ENCODE data around the gene TRAIP.

TRAIP gene

DNA sequence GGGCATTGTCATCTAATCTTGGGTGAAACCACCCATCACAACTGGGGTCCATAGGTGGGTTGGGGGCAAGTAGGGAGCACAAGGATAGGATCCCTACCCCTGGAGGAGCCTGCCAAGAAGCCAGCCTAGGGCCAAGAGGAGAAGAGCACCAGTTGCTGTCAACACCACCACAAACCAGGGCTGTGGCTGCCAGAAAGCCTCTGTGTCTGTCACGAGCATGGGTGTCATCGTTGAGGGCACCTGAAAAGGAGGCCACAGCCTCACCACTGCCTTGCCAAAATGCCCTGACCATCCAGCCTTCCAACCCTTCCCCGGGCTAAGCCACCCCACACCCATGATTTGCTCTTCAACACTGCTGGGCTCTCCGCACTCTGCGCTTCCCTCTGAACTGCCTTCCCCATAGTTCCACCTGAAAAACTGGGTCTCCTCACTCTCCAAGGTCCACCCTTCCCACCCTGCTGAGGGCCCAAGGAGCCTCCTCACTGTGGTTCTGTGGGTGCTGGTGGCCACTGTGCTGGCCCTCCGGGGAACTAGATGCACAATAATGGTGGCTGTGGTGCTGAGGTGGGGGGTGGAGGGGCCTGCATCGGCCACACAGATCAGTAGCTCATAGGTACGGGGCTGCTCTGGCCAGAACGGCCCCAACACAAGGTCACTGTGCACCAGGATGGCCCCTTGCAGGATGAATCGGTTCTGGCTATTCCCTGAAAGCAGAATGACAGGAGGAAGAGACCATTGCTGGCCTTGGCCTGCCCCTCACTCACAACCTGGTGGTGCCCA is 63.8 kb downstream of the TRAIP start:
- no peak for DNase-seq (ENCODE audit: extremely low read depth, insufficient read length)
- Histone ChIP-seq H3K27me3 (replicated peaks; ENCODE audit: control insufficient read depth, insufficient read depth, low read length) (no peaks in the 10 kb centered on the region), H3K4me3 (replicated peaks; ENCODE audit: low read depth, low read length) (no peak overlapping the region), H3K36me3 (ENCODE audit: control insufficient read depth, insufficient read depth, low read length) (no peaks in the 10 kb centered on the region)
- TF ChIP-seq CTCF (IDR thresholded peaks at IDR 0.05; ENCODE audit: insufficient read depth, low read length, poor library complexity, severe bottlenecking): no peak

- no peaks in the 10 kb centered on the region for H3K36me3 ChIP-seq (ENCODE audit: control insufficient read depth, insufficient read depth, low read length)
- TF ChIP-seq CTCF (IDR thresholded peaks at IDR 0.05; ENCODE audit: insufficient read depth, low read length, poor library complexity, severe bottlenecking): no peak
- no peaks in the 10 kb centered on the region for H3K27me3 ChIP-seq (replicated peaks; ENCODE audit: control insufficient read depth, insufficient read depth, low read length)
- no peak for DNase-seq (ENCODE audit: extremely low read depth, insufficient read length)
- no peak overlapping the region for H3K4me3 ChIP-seq (replicated peaks; ENCODE audit: low read depth, low read length)
These were observed 64.8 kb downstream of the TRAIP start for GRCh38 chr3:49791571-49791970.

- TF ChIP-seq CTCF (IDR thresholded peaks at IDR 0.05; ENCODE audit: insufficient read depth, low read length, poor library complexity, severe bottlenecking): no peak
- H3K4me3 ChIP-seq (replicated peaks; ENCODE audit: low read depth, low read length): no peak overlapping the region
- DNase-seq (ENCODE audit: extremely low read depth, insufficient read length): no peak
- H3K27me3 ChIP-seq (replicated peaks; ENCODE audit: control insufficient read depth, insufficient read depth, low read length): no peaks in the 10 kb centered on the region
- H3K36me3 ChIP-seq (ENCODE audit: control insufficient read depth, insufficient read depth, low read length): no peaks in the 10 kb centered on the region
These were observed 65.5 kb downstream of the TRAIP start for GRCh38 chr3:49790626-49791411.

GRCh38 chr3:49788056-49788455 is 68.3 kb downstream of the TRAIP start:
- DNase-seq (ENCODE audit: extremely low read depth, insufficient read length): no peak
- Histone ChIP-seq H3K36me3 (ENCODE audit: control insufficient read depth, insufficient read depth, low read length) (no peaks in the 10 kb centered on the region), H3K27me3 (replicated peaks; ENCODE audit: control insufficient read depth, insufficient read depth, low read length) (no peaks in the 10 kb centered on the region), H3K4me3 (replicated peaks; ENCODE audit: low read depth, low read length) (no peak overlapping the region)
- no peak for TF ChIP-seq CTCF (IDR thresholded peaks at IDR 0.05; ENCODE audit: insufficient read depth, low read length, poor library complexity, severe bottlenecking)

DNA sequence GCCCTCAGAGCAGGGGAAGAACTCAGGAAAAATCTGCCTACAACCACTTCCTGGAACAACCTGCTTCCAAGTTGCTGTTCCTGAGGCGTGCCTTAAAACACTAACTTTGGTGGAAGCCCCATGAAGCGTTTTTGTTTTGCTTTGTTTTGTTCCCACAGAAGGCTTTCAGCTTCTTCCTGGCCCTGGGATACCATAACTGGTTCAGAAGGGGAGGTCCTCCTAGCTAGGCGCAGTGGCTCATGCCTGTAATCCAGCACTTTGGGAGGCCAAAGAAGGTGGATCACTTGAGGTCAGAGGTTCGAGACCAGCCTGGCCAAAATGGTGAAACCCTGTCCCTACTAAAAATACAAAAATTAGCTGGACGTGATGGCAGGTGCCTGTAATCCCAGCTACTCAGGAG is 68.8 kb downstream of the TRAIP start:
- no peak overlapping the region for H3K4me3 ChIP-seq (replicated peaks; ENCODE audit: low read depth, low read length)

More for the DNA sequence above, 68.8 kb downstream of the TRAIP start:
- Histone ChIP-seq H3K27me3 (replicated peaks; ENCODE audit: control insufficient read depth, insufficient read depth, low read length) (no peaks in the 10 kb centered on the region), H3K36me3 (ENCODE audit: control insufficient read depth, insufficient read depth, low read length) (no peaks in the 10 kb centered on the region)
- no peak for DNase-seq (ENCODE audit: extremely low read depth, insufficient read length)
- no peak for TF ChIP-seq CTCF (IDR thresholded peaks at IDR 0.05; ENCODE audit: insufficient read depth, low read length, poor library complexity, severe bottlenecking)
